DND-41 (cell line): ENCODE results near the gene VTI1B.

Source experiments
- EZH2 ChIP-seq: IDR thresholded peaks from 3 replicates; pipeline ENCODE4 v1.6.1; 2012; ENCODE audit warnings: borderline replicate concordance, low read depth, mild to moderate bottlenecking, moderate library complexity, low read length, inconsistent platforms; ENCODE audit not compliant: severe bottlenecking
- TF ChIP-seq, protein P1 (sequence below): IDR thresholded peaks from 2 replicates; pipeline ENCODE4 v1.5.1; 2012; ENCODE audit warnings: borderline replicate concordance, low read length, moderate library complexity, mild to moderate bottlenecking; ENCODE audit not compliant: poor library complexity, severe bottlenecking; ENCODE audit errors: extremely low read depth

DNA sequence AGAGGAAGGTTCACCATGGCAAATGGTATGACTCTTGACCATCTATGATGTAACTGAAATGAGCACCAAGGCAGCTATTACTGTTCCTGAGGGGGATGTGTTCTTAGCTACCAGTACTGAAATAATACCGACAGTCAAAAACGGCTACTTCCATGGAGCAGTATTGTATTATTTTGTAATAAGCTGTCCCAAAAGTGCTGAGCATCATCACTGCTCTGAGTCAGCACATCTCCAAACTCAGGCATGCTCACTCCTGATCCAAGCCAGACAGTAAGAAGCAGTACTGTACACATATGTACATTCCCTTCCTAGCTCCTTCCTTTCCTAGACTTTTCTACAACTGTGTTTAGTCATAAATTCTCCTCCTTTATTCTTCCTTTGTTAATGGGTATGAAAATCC is 8.6 kb downstream of the VTI1B start:
- TF ChIP-seq, protein P1, sequence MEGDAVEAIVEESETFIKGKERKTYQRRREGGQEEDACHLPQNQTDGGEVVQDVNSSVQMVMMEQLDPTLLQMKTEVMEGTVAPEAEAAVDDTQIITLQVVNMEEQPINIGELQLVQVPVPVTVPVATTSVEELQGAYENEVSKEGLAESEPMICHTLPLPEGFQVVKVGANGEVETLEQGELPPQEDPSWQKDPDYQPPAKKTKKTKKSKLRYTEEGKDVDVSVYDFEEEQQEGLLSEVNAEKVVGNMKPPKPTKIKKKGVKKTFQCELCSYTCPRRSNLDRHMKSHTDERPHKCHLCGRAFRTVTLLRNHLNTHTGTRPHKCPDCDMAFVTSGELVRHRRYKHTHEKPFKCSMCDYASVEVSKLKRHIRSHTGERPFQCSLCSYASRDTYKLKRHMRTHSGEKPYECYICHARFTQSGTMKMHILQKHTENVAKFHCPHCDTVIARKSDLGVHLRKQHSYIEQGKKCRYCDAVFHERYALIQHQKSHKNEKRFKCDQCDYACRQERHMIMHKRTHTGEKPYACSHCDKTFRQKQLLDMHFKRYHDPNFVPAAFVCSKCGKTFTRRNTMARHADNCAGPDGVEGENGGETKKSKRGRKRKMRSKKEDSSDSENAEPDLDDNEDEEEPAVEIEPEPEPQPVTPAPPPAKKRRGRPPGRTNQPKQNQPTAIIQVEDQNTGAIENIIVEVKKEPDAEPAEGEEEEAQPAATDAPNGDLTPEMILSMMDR, result no peak
- no peak for TF ChIP-seq EZH2
